GM12801 (cell line): ENCODE measurements around the gene DTNA.

ENCODE experiments used
- CTCF ChIP-seq: IDR thresholded peaks from one replicate; pipeline ENCODE4 v1.5.1; 2011; ENCODE audit warnings: control low read depth; ENCODE audit not compliant: insufficient read length; ENCODE audit errors: extremely low read depth

DTNA gene

DNA sequence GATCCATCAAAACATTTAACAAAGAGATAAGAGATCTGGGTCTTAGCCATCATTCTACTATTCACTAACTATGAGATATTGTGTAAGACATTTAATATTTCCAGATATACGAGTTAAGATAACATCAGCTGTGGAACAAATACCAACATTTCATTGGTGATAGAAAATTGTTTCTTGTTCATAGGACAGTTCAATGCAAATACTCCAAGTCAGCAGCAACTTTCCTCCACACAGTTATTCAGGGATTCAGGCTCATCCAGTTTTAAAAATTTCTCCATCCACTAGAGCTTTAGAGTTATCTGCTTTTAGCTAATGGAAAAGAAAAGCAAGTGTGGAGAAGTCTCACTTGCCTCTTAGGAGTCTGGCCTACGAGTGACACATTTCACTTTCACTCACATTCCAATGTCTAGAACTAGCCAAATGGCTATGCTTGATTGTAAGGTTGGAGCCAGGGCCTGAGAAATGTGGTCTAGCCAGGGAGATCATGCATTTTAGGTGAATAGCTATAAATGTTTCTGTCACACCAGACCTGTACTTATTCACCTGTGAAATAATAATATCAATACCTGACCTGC, 211.8 kb downstream of the DTNA start:
- TF ChIP-seq CTCF: no peak

- no peak for TF ChIP-seq CTCF
These were observed 213.8 kb downstream of the DTNA start for GRCh38 chr18:34923911-34924310.

DNA sequence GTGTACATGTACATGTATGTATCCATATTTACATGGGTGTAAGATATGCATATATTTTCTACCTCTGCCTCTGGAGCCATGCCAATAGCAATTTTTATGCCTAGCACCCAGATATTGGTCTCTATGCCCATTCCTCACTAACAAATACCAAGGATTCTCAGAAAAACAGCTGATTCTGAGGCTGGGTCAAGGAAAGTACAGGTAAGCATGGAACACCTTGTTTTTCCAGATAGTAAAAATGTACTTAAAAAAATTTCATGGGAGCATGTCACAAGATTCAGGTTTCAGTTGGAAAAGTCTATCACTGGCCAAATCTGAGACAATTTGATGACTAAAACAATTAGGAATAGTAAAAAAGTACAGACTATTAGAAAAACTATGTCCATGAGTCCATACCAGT, 216.6 kb downstream of the DTNA start:
- no peak for TF ChIP-seq CTCF

- no peak for TF ChIP-seq CTCF
These were observed 218.1 kb downstream of the DTNA start for GRCh38 chr18:34928088-34928753.

DNA sequence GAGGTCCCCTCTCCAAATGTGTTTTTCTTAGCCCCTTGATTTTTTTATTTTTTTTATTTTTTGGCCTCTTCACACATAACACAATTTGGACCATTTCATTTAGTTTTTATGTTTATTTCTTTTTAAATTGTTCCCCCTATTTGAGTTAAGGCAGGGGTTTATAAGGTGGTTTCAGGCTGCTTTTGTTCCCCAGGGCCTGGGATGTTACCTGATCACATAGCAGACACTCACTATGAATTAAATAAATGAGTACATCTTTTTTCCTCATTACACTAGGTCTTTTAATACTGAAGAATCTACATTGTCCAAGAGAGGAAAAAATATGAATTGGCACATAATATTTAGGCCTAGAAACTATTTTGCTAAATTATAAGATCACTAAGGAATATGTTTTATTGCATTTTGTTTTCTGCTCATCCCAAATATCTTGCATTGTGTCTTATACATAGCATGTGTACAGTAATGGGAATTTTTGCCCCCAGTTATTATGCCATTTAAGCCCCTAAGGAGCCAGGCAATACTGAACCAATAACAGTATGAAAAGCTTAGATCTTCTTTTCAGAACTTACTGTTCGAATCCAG, 218.7 kb downstream of the DTNA start:
- TF ChIP-seq CTCF: no peak

DNA sequence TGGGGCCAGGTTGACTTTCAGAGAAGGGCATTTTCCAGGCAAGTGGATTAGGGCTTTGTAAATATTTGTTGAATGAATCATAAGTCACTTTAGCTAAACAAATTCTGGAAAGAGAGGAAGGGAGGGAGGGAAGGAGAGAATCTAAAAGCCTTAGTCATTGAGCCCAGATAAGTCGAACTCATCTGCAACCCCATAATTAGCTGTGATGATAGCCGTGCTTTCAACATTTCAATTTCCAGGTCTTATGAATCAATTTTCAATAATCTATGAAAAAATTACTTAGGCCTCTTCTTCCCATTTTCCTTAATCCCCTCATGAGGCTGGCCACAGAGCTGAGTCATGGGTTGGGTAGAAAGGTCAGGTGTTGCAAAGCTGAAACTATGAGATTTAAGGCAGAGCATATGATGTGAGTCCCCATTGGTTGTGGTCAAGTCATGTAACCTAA, 219.3 kb downstream of the DTNA start:
- TF ChIP-seq CTCF: no peak

- no peak for TF ChIP-seq CTCF
These were observed 222.3 kb downstream of the DTNA start for GRCh38 chr18:34932363-34932762.
